Measurements from ENCODE around the gene MRPS34.

Gene MRPS34

DNA sequence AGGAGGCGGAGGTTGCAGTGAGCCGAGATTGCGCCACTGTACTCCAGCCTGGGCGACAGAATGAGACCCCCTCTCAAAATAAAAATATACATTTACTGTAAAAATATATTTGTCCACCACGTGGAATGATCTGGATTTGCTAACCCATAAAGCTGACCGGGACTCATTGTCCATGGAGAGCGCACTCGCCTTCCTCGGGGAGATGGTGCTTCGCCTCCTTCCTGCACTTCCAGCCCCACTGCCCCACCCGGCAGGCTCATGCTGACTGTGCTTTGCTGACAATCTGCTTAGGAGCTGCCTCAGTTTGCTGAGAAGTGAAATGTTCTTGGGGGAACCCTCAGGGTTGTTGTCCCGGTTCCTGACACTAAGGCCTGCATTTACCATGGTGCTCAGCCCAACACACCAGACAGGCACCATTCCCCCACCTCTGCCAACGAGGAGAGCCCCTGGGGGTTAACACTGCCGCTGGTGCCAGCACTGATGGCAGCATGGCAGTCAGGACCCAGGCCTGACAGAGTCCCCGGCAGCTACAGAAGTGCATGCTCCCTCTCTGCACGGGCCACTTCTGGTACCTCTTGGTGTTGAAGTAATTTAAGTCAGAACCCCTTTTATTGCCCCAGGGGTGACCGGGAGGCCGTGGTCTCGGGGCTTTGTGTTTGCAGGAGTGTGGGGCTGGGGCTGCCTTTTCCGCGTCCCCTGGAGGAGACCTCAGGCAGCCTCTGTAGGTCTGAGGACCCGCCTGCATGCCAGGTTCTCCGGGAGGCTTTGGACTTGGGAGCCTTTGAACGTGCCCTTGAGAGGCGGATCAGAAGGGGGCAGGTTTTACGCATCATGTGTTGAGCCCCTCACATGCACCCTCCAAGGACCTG, 12.3 kb upstream of the MRPS34 start:
- H3K4me3 ChIP-seq (ENCODE audit: low read length): no peak overlapping the region
- no peak for DNase-seq (ENCODE audit: low read depth, low spot score)

DNA sequence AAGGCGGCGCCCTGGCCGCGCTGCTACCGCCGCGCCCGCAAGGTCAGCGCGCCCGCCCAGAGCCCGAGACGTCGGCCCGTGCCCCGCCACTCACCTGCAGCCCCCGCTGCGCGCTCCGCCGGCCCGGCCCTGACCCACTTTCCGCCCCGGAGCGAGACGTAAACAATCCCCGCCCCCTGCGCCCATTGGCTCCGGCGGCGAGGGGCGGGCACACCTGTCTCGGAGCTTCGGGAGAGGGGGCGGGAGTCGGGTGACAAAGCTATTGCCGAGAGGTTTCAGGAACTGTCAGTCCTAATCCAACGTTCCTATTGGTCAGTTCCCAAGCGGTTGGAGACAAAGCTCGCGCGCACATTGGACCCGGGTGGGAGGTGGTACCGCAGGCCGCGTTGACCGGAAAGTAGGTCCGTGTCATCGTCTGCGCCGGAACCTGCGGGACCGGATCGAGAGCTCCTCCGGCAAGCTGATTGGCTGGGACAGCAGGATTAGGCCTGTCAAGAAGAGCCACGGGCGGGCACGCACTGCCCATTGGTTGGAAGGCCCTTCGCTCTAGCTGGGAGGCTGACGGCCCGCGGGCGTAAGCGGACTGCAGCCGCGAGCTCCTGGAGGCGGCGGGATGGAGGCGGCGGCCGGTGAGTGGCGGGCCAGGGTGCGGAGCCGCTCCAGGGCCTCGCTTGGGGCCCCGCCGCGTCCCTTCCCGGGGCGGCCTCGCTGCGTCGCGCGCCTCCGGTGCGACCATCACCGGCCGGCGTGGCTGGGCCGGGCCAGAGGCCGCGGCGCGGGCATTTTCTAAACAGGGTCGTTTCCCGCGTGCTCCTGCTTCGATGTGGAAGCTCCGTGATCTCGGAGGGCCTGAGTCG, 9.7 kb upstream of the MRPS34 start, which contains the start of the genes NUBP2 and SPSB3:
Gene NUBP2, plus strand, starts transcription at position 553 of the 857 bp plus-strand sequence. Its CDS starts 61 bp downstream, at position 614.
Gene SPSB3, minus strand, starts transcription at position 164 of the 857 bp plus-strand sequence. CDS start 1,088 bp downstream, outside the sequence.
- DNase-seq (ENCODE audit: low read depth, low spot score): peak; percentile 100
- H3K4me3 ChIP-seq (ENCODE audit: low read length): peak within 1 kb of the TSS; percentile 75

DNA sequence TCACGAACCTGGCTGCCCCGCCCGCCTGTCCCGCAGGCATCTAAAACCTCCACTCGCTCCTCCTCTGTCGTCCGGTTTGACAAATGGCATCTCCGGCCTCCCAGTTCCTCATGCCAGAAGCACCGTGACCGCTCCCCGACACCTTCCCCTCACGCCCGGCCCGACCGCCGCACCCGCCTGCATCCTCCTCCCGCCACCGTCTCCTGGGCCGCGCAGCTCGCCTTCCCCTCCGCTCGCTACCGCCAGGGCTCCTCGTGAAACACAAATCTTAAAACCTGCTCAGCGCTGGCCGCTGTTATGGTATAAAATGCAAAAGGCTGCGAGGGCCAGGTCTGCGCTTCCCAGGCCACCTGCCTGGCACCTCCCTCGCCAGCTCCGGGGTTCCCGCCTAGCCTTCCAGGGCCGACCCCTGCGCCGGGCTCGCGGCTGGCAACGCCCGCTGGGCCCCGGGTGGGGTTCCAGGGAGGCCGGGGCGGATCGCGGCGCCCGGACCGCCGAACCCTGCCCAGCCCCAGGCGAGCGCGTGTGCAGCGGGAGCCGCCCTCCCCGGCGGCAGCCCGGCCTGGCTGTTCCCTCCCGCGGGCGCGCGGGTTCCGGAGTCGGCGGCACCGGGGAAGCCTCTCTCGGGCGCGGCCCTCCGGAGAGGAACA, 8.9 kb upstream of the MRPS34 start:
- peak overlapping the region; percentile 75 for H3K4me3 ChIP-seq (ENCODE audit: low read length)
- DNase-seq (ENCODE audit: low read depth, low spot score): no peak

DNA sequence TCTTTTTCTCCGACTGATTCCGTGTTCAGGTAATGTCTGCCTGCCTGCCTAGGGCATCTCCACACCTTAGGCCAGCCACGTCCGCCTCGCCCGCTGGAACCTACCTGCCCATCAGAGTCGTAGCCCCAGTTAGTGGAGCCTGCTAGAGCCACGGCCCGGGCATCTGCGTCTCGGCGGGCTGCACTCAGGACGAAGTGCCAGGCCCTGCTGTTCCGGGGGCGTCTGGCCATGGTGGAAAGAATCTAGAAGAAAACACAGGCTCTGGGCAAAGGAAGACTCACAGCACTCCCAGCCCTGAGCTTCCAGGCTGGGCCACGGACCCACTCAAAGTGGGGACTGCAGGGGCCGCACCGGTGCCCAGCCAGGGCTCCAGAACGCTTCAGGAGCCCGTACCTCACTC, 8.3 kb upstream of the MRPS34 start:
- no peak for DNase-seq (ENCODE audit: low read depth, low spot score)
- H3K4me3 ChIP-seq (ENCODE audit: low read length): peak overlapping the region; percentile 75

DNA sequence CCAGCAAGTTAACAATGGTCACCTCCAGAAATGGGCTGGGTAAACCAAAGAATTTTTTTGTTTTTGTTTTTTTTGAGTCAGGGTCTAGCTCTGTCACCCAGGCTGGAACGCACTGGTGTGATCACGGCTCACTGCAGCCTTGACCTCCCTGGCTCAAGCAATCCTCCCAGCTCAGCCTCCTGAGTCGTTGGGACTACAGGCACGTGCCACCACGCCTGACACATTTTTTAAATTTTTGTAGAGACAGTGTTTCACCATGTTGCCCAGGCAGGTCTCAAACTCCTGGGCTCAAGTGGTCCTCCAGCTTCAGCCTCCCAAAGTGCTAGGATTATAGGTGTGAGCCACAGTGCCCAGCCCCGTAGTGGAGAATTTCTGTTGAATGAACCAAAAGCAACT, 7.7 kb upstream of the MRPS34 start:
- H3K4me3 ChIP-seq (ENCODE audit: low read length): no peak overlapping the region
- no peak for DNase-seq (ENCODE audit: low read depth, low spot score)

DNA sequence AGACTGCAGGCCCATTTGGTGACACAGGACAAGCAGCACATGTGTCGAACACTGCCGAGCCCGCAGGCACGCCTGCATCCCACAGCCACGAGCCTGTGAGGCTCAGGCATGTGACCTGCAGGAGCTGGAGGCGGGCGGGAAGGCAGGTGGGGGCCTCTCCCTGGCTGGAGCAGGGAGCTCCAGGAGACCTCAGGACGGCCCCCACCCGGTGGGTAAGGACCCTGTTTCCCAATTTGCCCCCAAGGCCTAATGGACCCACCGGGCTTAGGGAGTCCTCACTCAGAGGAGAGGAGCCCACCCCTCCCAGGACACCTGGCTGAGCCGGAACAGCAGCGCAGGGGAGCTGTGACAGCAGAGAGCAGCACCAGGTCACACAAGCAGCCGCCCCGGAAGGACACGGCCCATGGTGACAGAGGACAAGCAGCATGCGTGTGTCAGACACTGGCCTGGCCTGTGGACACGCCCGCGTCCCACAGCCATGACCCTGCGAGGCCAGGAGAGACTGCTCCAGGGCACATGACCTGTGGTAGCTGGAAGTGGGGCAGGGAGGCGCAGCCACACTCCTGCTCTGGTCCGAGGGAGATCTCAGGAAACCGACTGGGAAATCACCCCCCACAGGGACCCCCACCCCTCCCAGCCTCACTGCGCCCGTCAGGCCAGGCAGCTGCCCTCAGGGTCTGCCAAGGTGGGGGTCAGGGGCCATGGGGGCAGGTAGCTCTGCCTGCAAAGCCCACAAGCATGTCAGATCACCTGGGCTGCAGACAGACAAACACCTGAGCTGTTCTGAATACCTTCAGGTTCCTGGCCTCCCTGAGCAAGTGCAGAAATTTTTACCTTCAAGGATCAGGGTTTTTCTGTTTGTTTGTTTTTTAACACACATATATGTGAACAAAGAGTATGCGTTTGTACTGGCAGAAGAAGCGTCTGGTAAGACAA, 7.1 kb upstream of the MRPS34 start:
- no peak overlapping the region for H3K4me3 ChIP-seq (ENCODE audit: low read length)
- no peak for DNase-seq (ENCODE audit: low read depth, low spot score)

DNA sequence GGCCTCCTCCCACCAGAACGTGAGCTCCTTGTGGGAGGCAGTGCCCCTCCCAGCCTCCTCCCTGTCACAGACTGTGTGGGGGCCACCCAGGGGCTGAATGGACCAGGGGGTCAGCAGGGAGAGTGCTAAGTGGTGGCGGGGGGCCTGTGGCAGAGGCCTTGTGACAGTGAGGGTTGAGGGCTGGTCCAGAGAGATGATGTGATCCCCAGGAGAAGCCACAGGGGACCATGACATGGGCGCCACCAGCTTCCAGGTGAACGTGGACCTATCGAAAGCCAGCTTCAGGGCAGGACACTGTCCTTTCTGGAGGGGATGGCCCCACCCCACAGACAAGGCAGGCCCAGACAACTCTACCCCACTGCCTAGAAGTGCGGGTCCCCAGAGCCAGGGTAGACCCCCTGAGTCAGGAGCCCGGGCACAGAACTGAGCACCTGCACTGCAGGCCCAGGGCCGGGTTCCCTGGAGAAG, 6.3 kb upstream of the MRPS34 start:
- H3K4me3 ChIP-seq (ENCODE audit: low read length): no peak overlapping the region
- DNase-seq (ENCODE audit: low read depth, low spot score): no peak

DNA sequence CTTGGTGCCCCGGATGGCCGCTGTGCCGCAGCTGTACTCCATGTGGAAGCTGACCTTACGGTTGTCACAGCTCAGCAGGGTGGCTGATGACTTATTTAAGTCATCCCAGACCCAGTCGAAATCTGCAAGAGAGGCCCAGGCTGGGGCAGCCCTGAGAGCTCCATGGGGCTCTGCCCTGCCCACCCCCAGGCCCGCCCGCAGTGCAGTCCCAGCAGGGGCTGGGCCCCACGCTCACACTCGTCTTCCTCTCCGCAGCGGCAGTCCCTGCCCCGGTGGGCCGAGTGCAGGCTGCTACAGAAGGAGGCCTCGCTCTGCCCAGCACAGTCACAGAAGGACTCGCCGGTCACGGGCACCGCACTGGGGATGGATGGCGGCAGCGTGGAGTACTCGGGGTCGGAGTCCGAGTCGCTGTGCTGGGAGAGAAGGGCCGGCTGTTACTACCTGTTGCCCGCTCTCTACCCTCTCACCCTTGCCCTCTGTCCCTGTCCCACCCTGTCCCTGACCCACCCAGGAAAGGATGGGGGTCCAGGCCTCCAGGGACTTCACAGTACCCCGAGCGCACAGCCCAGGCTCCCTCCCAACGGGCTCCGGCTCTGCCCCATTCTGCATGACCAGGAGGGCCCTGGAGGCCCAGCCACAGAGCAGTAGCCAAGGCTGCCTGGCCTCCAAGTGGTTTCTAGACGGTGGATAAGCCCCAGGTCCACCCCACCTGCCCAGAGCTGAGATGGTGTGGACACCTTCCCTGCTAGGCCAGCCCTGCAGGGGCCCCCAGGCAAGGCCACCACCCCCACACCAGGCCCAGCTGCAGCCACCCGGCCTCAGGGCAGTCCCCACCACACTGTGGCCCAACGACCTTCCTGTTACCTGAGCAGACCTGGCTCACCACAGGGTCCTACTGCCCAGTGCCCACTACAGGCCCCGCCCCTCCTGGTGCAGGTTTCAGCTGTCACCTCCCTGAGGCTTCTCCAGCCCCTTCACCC, 5.6 kb upstream of the MRPS34 start:
- no peak for DNase-seq (ENCODE audit: low read depth, low spot score)
- H3K4me3 ChIP-seq (ENCODE audit: low read length): no peak overlapping the region

DNA sequence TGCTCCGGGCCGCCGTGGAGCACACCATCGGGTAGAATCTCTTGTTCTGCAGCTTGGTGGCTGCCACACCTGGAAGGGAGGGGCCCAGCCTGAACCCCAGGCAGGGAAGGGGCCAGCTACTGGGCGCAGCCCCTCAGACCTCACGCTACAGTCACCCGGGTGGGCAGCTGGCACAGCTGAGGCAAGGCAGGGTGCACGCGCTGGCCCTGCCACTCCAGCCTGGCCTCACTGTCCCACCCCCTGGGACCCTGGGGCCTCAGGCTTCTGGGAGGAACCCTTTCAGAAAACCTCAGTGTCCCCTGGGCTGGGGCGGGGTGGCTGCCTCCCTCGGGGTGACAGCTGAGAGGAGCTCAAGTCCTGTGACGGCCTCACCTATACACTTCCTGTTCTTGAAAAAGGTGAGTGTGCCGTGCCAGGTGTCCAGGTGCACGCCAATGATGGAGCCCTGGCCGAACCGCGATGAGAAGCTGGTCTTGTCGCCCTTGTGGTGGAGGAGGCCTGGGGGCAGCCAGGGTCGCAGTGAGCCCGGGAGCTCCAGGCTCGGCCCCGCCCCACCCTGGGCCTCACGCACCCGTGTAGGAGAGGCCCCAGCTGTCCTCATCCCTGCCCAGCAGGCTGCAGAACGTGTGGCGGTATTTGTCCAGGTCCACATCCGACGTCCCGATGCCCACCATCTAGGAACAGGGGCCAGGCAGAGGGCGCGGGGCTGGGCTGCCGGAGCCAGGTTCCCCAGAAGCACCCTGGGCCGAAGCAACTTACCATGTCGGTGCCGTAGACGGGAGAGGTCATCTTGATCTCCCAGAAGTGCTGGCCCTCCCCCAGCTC, 4.7 kb upstream of the MRPS34 start:
- no peak for DNase-seq (ENCODE audit: low read depth, low spot score)
- H3K4me3 ChIP-seq (ENCODE audit: low read length): no peak overlapping the region

DNA sequence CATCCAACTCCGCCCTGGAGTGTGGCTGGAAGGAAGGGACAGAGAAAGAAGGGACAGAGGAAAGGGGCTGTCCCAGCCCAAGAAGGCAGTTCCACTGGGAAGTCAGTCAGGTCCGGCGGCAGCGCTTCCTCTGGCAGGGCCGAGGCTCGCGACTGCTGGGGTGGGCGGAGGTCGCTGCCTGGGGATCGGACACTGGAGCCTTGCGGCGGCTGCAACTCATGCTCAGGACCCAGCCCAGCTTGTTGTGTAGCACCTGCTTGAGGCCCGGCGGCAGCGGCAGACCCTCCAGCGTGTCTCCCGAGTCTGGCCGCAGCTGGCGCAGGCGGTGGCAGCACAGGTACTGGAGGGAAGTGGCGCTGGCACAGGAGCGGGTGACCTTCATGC, 4.0 kb upstream of the MRPS34 start:
- H3K4me3 ChIP-seq (ENCODE audit: low read length): no peak overlapping the region
- DNase-seq (ENCODE audit: low read depth, low spot score): no peak

DNA sequence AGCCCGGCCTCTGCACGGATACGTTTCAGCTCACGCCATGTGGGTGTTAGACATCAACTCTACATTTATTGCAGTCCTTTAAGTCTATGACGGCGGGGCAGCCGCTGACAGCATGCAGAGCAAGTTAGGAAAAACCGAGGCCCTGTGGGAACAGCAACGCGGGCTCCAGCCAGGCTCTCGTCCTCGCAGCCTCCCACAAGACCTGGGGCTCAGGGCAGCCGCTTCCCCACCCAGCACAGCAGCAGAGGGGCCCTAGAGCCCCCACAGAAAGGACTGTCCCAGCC, 3.7 kb upstream of the MRPS34 start:
- DNase-seq (ENCODE audit: low read depth, low spot score): no peak
- H3K4me3 ChIP-seq (ENCODE audit: low read length): no peak overlapping the region

DNA sequence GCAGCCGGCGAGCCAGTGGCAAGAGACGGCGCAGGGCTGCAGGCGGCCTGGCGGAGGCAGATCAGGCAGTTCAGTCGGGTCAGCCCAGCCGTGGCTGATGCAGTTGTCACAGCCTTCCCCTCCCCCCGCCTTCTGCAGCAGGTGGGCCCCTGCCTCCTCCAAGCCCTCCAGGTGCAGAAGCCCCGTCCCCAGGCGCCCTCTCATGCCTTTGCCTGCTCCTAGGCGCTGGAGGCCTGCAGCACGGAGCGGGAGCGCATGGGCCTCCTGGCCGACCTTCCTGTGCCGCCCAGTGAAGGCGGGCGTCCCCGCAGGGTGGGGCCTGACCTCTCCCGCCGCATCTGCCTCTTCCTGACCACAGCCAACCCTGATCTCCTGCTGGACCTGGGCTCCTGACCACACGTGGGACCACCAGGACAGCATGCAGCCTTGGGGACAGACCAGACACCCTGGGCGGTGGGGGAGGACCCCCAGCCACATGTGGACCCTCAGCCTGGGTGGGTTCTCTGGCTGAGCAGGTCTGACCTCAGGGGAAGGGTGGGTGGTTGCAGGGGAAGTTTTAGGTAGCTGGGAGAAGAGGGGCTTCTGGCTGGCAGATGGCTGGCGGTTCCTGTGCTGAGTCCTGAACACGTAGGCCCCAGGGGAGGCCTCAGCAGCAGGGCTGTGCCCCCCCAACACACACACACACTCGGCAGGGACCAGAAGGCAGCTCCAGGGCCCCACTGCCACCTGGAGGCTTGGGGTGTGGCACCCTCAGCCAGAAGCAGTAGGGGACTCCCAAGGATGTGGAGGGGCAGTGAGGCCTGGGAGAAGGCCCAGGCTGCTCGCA, 3.1 kb upstream of the MRPS34 start:
- no peak for DNase-seq (ENCODE audit: low read depth, low spot score)
- no peak overlapping the region for H3K4me3 ChIP-seq (ENCODE audit: low read length)

DNA sequence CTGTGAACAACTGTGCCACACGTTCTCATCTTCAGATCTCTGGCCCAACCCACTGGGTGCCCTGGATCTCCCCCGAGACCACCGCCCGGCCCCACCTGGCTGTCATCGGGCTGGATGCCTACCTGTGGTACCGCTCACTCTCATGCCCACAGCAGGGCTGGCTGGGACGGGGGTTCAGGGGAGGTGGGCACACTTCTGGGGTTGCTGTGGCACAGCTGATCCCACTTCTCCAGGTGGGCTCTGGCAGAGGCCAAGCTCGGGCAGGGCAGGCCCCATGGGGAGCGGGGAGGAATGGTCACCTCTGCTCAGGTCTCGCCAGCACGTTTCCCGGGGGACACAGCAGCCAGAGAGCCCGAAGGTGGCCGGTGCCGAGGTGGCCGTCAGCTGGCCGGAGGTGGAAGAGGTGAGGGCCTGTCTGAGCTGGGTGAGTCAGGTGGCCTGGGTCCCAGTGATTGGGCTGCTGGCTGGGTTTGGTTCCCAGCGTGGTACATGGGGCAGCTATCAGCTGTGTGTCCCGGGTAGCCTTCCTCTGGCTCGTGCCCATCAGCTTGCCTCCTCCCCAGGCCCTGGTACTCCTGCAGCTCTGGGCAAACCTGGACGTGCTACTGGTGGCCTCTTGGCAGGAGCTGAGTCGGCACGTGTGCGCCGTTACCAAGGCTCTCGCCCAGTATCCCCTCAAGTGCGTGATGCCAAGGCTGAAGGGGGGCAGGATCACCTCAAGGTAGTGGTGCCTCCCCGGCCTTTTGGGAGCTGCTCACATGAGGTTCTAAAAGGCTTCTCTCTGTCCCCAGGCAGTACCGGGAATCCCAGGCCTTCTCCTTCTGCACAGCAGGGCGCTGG, 2.3 kb upstream of the MRPS34 start:
- no peak for DNase-seq (ENCODE audit: low read depth, low spot score)
- no peak overlapping the region for H3K4me3 ChIP-seq (ENCODE audit: low read length)

DNA sequence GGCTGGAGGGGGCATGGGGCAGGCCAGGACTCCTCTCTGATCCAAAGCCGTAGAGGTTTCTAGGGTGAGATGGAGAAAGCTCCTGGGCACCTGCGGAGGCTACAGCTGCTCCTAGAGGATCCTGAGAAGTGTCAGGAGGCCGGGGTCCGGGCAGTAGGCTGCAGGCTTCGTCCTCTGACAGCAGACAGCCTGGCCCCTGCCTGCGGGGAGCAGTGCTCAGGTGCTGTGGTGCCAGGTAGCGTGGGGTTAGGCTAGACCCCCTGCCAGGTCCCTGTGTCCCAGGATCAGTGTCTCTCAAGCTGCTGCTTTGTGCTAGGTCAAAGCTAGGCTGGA, 1.5 kb upstream of the MRPS34 start:
- peak overlapping the region; percentile 85; the same call in 1 of the 2 replicates for H3K4me3 ChIP-seq (ENCODE audit: low read length)

DNA sequence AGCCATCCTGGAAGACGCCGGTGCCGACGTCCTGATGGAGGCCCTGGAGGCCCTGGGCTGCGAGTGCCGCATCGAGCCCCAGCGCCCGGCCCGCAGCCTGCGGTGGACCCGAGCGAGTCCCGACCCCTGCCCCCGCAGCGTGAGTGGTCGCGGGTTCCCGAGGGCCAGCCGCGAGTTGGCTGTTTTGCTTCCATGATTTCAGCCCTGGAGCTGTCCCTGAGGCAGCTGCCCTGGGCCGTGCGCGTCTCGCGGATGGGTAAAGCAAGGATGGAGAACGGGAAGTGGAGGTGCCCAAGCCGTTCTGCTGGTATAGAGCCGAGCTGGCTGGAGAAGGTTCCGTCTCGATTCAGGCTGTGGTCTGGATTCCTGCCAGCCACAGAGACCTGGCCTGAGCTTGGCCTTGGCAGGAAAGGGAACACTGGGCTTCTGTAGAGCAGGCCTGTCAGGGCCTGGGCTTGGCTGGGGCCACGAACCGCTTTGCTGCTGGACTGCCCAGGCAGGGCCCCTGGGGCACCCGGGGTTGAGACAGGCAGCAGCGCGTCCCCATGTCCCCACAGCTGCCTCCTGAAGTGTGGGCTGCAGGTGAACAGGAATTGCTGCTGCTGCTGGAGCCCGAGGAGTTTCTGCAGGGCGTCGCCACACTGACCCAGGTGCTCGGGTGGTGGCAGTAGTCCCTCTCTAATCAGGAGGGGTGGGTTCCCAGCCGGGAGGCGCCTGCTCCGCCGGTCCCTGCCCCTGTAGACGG, 941 bp upstream of the MRPS34 start:
- H3K4me3 ChIP-seq (ENCODE audit: low read length): peak overlapping the region; percentile 85
- no peak for DNase-seq (ENCODE audit: low read depth, low spot score)

More for the DNA sequence above, 1.5 kb upstream of the MRPS34 start:
- DNase-seq (ENCODE audit: low read depth, low spot score): no peak

Measured in Jurkat, Clone E6-1 (cell line).